K562 (cell line): ENCODE results near the gene CCL15. TPM values are rescaled to one million over a fixed set of nuclear protein-coding genes. Genes with fewer than 3 reads are reported as not detected.

ENCODE experiments used
- HEY1 ChIP-seq: fragments of 250-450 bp; sonication (Bioruptor Pico); IDR thresholded peaks from 2 replicates; pipeline ENCODE4 v1.5.0; 2020; ENCODE audit warnings: mild to moderate bottlenecking, moderate library complexity, borderline replicate concordance
- L3MBTL2 ChIP-seq: fragments of 450-650 bp; IDR thresholded peaks from 2 replicates; pipeline ENCODE4 v1.6.1; 2016; ENCODE audit warnings: mild to moderate bottlenecking, moderate library complexity
- polyA plus RNA-seq, 8 experiments: library from polyadenylated mRNA; depleted of rRNA in 4 of 8; stranded (reverse) in 5 of 8; unstranded in 3 of 8; fragments of >200 nt; fragmentation: Nextera tagmentation in 2 of 8; fragmentation: Illumina TruSeq in 1 of 8; extraction: Ambion mirVana in 2 of 8; extraction: Trizol in 1 of 8; gene quantifications; 2 replicates each; pipeline versions ENCODE4 v1.2.1 to v1.2.3, GENCODE V29; 2011 to 2014; ENCODE audit warnings: inconsistent platforms in 1 of 8, missing spikeins in 1 of 8
- total RNA-seq, 7 experiments: library from RNA; depleted of rRNA in 6 of 7; stranded (reverse); fragments of >200 nt in 6 of 7; fragmentation: Illumina TruSeq in 2 of 7; extraction: Trizol in 2 of 7; gene quantifications; 2 replicates each; pipeline versions ENCODE4 v1.2.1 to v1.2.3, GENCODE V29; 2011 to 2021; ENCODE audit warnings: low replicate concordance in 1 of 7
- TF ChIP-seq, protein P1 (sequence below): fragments of 450-650 bp; IDR thresholded peaks from 2 replicates; pipeline ENCODE4 v1.6.1; 2016; ENCODE audit warnings: mild to moderate bottlenecking, moderate library complexity

The CCL15 gene
- total and polyA plus RNA-seq, 9 of the 15 experiments (the other 6 are each of a cell fraction or from before 2014, with no cell fraction given) = not detected

DNA sequence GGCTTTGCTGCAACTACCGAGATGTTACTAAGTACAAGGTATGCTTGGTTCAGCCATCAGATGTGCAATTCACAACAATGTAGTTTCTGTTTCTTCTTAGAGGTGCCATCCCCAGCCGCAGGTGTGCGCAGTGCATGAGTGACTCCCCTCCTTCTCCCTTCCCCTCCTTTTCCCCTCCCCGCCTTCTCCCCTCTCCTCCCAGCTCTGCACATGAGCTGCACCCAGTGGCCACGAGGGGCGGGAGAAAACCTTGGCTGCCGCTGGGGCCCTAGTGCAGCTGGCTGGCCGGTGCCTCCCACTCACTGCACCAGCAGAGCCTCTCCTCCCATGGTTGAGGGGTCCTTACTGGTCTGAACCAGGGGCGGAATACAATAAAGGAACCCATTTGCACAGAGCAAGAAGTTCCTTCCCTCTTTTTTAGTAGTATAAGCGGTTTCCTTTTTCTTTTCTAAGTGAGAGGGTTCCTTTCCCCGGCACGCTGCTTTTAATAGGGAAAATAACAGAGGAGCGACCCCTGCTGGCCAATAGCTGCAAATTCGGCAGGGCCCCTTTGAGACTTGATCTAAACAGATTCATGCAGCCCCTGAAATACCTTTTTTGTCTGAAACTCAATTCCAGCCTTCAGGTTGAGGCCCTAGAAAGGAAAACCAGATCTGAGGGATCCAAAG is 7.8 kb upstream of the CCL15 start (continued):
- TF ChIP-seq, protein P1, sequence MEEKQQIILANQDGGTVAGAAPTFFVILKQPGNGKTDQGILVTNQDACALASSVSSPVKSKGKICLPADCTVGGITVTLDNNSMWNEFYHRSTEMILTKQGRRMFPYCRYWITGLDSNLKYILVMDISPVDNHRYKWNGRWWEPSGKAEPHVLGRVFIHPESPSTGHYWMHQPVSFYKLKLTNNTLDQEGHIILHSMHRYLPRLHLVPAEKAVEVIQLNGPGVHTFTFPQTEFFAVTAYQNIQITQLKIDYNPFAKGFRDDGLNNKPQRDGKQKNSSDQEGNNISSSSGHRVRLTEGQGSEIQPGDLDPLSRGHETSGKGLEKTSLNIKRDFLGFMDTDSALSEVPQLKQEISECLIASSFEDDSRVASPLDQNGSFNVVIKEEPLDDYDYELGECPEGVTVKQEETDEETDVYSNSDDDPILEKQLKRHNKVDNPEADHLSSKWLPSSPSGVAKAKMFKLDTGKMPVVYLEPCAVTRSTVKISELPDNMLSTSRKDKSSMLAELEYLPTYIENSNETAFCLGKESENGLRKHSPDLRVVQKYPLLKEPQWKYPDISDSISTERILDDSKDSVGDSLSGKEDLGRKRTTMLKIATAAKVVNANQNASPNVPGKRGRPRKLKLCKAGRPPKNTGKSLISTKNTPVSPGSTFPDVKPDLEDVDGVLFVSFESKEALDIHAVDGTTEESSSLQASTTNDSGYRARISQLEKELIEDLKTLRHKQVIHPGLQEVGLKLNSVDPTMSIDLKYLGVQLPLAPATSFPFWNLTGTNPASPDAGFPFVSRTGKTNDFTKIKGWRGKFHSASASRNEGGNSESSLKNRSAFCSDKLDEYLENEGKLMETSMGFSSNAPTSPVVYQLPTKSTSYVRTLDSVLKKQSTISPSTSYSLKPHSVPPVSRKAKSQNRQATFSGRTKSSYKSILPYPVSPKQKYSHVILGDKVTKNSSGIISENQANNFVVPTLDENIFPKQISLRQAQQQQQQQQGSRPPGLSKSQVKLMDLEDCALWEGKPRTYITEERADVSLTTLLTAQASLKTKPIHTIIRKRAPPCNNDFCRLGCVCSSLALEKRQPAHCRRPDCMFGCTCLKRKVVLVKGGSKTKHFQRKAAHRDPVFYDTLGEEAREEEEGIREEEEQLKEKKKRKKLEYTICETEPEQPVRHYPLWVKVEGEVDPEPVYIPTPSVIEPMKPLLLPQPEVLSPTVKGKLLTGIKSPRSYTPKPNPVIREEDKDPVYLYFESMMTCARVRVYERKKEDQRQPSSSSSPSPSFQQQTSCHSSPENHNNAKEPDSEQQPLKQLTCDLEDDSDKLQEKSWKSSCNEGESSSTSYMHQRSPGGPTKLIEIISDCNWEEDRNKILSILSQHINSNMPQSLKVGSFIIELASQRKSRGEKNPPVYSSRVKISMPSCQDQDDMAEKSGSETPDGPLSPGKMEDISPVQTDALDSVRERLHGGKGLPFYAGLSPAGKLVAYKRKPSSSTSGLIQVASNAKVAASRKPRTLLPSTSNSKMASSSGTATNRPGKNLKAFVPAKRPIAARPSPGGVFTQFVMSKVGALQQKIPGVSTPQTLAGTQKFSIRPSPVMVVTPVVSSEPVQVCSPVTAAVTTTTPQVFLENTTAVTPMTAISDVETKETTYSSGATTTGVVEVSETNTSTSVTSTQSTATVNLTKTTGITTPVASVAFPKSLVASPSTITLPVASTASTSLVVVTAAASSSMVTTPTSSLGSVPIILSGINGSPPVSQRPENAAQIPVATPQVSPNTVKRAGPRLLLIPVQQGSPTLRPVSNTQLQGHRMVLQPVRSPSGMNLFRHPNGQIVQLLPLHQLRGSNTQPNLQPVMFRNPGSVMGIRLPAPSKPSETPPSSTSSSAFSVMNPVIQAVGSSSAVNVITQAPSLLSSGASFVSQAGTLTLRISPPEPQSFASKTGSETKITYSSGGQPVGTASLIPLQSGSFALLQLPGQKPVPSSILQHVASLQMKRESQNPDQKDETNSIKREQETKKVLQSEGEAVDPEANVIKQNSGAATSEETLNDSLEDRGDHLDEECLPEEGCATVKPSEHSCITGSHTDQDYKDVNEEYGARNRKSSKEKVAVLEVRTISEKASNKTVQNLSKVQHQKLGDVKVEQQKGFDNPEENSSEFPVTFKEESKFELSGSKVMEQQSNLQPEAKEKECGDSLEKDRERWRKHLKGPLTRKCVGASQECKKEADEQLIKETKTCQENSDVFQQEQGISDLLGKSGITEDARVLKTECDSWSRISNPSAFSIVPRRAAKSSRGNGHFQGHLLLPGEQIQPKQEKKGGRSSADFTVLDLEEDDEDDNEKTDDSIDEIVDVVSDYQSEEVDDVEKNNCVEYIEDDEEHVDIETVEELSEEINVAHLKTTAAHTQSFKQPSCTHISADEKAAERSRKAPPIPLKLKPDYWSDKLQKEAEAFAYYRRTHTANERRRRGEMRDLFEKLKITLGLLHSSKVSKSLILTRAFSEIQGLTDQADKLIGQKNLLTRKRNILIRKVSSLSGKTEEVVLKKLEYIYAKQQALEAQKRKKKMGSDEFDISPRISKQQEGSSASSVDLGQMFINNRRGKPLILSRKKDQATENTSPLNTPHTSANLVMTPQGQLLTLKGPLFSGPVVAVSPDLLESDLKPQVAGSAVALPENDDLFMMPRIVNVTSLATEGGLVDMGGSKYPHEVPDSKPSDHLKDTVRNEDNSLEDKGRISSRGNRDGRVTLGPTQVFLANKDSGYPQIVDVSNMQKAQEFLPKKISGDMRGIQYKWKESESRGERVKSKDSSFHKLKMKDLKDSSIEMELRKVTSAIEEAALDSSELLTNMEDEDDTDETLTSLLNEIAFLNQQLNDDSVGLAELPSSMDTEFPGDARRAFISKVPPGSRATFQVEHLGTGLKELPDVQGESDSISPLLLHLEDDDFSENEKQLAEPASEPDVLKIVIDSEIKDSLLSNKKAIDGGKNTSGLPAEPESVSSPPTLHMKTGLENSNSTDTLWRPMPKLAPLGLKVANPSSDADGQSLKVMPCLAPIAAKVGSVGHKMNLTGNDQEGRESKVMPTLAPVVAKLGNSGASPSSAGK = peak; percentile 32; the same call in 1 of the 2 replicates
- TF ChIP-seq L3MBTL2 = peak; percentile 58; the same call in 1 of the 2 replicates
- no peak for TF ChIP-seq HEY1
